ENCODE data around the gene KRTAP1-4. TPM values are rescaled to one million over a fixed set of nuclear protein-coding genes. Genes with fewer than 3 reads are reported as not detected.

KRTAP1-4 gene
- not detected for total RNA-seq

GRCh38 chr17:41029633-41030245, at the start of gene KRTAP1-4:
Gene KRTAP1-4 (minus strand): TSS chr17:41030195. CDS start chr17:41030078, 117 bp downstream.

GRCh38 chr17:41065829-41066624, 36.0 kb upstream of the KRTAP1-4 start, which contains the start of gene KRTAP2-4:
Gene KRTAP2-4 (minus strand): TSS chr17:41065879. CDS start chr17:41065845, 34 bp downstream.

GRCh38 chr17:41060052-41060604, 30.1 kb upstream of the KRTAP1-4 start, which contains the start of gene KRTAP2-3:
Gene KRTAP2-3 (minus strand): TSS chr17:41060114. CDS start chr17:41060050, 64 bp downstream.

GRCh38 chr17:41055130-41055529, 25.1 kb upstream of the KRTAP1-4 start, which contains the start of gene KRTAP2-2:
Gene KRTAP2-2 (minus strand): TSS chr17:41055230. CDS start chr17:41055211, 19 bp downstream.

GRCh38 chr17:41046735-41047465, 16.9 kb upstream of the KRTAP1-4 start, which contains the start of gene KRTAP2-1:
Gene KRTAP2-1 (minus strand): TSS chr17:41047316. CDS start chr17:41047267, 49 bp downstream.

GRCh38 chr17:41040783-41041571, 11.0 kb upstream of the KRTAP1-4 start, which contains the start of gene KRTAP1-1:
Gene KRTAP1-1 (minus strand): TSS chr17:41041450. CDS start chr17:41041397, 53 bp downstream.

GRCh38 chr17:41034346-41034935, 4.4 kb upstream of the KRTAP1-4 start, which contains the start of gene KRTAP1-3:
Gene KRTAP1-3 (minus strand): TSS chr17:41034874. CDS start chr17:41034821, 53 bp downstream.

GRCh38 chr17:41026715-41027471, 3.1 kb downstream of the KRTAP1-4 start, which contains the start of gene KRTAP1-5:
Gene KRTAP1-5 (minus strand): TSS chr17:41027208. CDS start chr17:41027155, 53 bp downstream.

GRCh38 chr17:41008811-41009210, 21.2 kb downstream of the KRTAP1-4 start, which contains the start of gene KRTAP3-1:
Gene KRTAP3-1 (minus strand): TSS chr17:41009128. CDS start chr17:41009074, 54 bp downstream.

GRCh38 chr17:40999563-40999962, 30.4 kb downstream of the KRTAP1-4 start, which contains the start of gene KRTAP3-2:
Gene KRTAP3-2 (minus strand): TSS chr17:40999906. CDS start chr17:40999853, 53 bp downstream.

GRCh38 chr17:40993839-40994238, 36.2 kb downstream of the KRTAP1-4 start, which contains the start of gene KRTAP3-3:
Gene KRTAP3-3 (minus strand): TSS chr17:40994164. CDS start chr17:40994097, 67 bp downstream.

GRCh38 chr17:40984226-40984625, 45.8 kb downstream of the KRTAP1-4 start, which contains the start of gene KRT40:
Gene KRT40 (minus strand): TSS chr17:40984326. CDS start chr17:40984273, 53 bp downstream.

Small RNA genes within 50 kb of the gene (small RNA-seq; reads per million reads assigned to genes)
- not detected for gene KRTAP3-4P

Other genes starting within 250 kb of the KRTAP1-4 start
- not detected for gene KRT27, start 247.6 kb downstream of the KRTAP1-4 start, total RNA-seq
- gene KRT28, start 230.2 kb downstream of the KRTAP1-4 start, total RNA-seq = not detected
- gene KRT10, start 207.6 kb downstream of the KRTAP1-4 start, total RNA-seq = 2.8 TPM
- gene KRT12, start 163.0 kb downstream of the KRTAP1-4 start, total RNA-seq = not detected
- not detected for gene KRT20, start 145.0 kb downstream of the KRTAP1-4 start, total RNA-seq
- 0.46 TPM for gene KRT23, start 92.5 kb downstream of the KRTAP1-4 start, total RNA-seq
- gene KRT39, start 63.2 kb downstream of the KRTAP1-4 start, total RNA-seq = not detected
- not detected for gene KRT40, start 45.9 kb downstream of the KRTAP1-4 start, total RNA-seq
- not detected for gene KRTAP3-3, start 36.0 kb downstream of the KRTAP1-4 start, total RNA-seq
- not detected for gene KRTAP3-2, start 30.3 kb downstream of the KRTAP1-4 start, total RNA-seq
- gene KRTAP3-1, start 21.1 kb downstream of the KRTAP1-4 start, total RNA-seq = not detected
- gene KRTAP1-5, start 3.0 kb downstream of the KRTAP1-4 start, total RNA-seq = not detected
- not detected for gene KRTAP1-3, start 4.7 kb upstream of the KRTAP1-4 start, total RNA-seq
- not detected for gene KRTAP1-1, start 11.3 kb upstream of the KRTAP1-4 start, total RNA-seq
- gene KRTAP2-1, start 17.1 kb upstream of the KRTAP1-4 start, total RNA-seq = not detected
- gene KRTAP2-2, start 25.0 kb upstream of the KRTAP1-4 start, total RNA-seq = not detected
- gene KRTAP2-3, start 29.9 kb upstream of the KRTAP1-4 start, total RNA-seq = not detected
- not detected for gene KRTAP2-4, start 35.7 kb upstream of the KRTAP1-4 start, total RNA-seq
- gene KRTAP4-7, start 54.0 kb upstream of the KRTAP1-4 start, total RNA-seq = not detected
- not detected for gene KRTAP4-8, start 67.9 kb upstream of the KRTAP1-4 start, total RNA-seq
- not detected for gene KRTAP4-16, start 72.0 kb upstream of the KRTAP1-4 start, total RNA-seq
- not detected for gene KRTAP4-9, start 75.2 kb upstream of the KRTAP1-4 start, total RNA-seq
- gene KRTAP4-11, start 88.2 kb upstream of the KRTAP1-4 start, total RNA-seq = not detected
- not detected for gene KRTAP4-12, start 94.0 kb upstream of the KRTAP1-4 start, total RNA-seq
- not detected for gene KRTAP4-6, start 110.3 kb upstream of the KRTAP1-4 start, total RNA-seq
- not detected for gene KRTAP4-5, start 119.6 kb upstream of the KRTAP1-4 start, total RNA-seq
- not detected for gene KRTAP4-4, start 130.6 kb upstream of the KRTAP1-4 start, total RNA-seq
- not detected for gene KRTAP4-3, start 138.0 kb upstream of the KRTAP1-4 start, total RNA-seq
- gene KRTAP4-2, start 148.0 kb upstream of the KRTAP1-4 start, total RNA-seq = not detected
- not detected for gene KRTAP4-1, start 154.7 kb upstream of the KRTAP1-4 start, total RNA-seq
- not detected for gene KRTAP9-1, start 159.7 kb upstream of the KRTAP1-4 start, total RNA-seq
- not detected for gene KRTAP9-2, start 196.5 kb upstream of the KRTAP1-4 start, total RNA-seq
- not detected for gene KRTAP9-3, start 202.3 kb upstream of the KRTAP1-4 start, total RNA-seq
- not detected for gene KRTAP9-8, start 207.8 kb upstream of the KRTAP1-4 start, total RNA-seq
- not detected for gene KRTAP9-4, start 219.5 kb upstream of the KRTAP1-4 start, total RNA-seq
- not detected for gene KRTAP9-9, start 225.2 kb upstream of the KRTAP1-4 start, total RNA-seq
- not detected for gene KRTAP9-6, start 235.2 kb upstream of the KRTAP1-4 start, total RNA-seq
- gene KRTAP9-7, start 245.5 kb upstream of the KRTAP1-4 start, total RNA-seq = not detected